A549 treated with CORT108297 at 1 μM for 4 hours (cell line): Measurements from ENCODE around the gene TTLL10. TPM values are rescaled to one million over a fixed set of nuclear protein-coding genes. Genes with fewer than 3 reads are reported as not detected.

Source experiments
- total RNA-seq: library from RNA; stranded (reverse); fragments of 200-300 nt; extraction: Qiagen RNA extraction; gene quantifications from 5 replicates; pipeline ENCODE4 v1.2.3, GENCODE V29; 2022

TTLL10 gene
- total RNA-seq, result not detected in 5 replicates

GRCh38 chr1:1173793-1174415, at the start of gene TTLL10:
TSS of gene TTLL10 (plus strand) at chr1:1173880. CDS start at chr1:1179216, 5,336 bp downstream.

GRCh38 chr1:1206376-1206965, 32.8 kb downstream of the TTLL10 start, which contains the start of gene TNFRSF18:
TSS of gene TNFRSF18 (minus strand) at chr1:1206592. CDS start at chr1:1206571, 21 bp downstream.

GRCh38 chr1:1213345-1214265, 39.9 kb downstream of the TTLL10 start, which contains the start of gene TNFRSF4:
TSS of gene TNFRSF4 (minus strand) at chr1:1214153. CDS start at chr1:1214127, 26 bp downstream.

GRCh38 chr1:1231400-1232207, 57.9 kb downstream of the TTLL10 start, which contains the start of gene SDF4:
TSS of gene SDF4 (minus strand) at chr1:1232001. CDS start at chr1:1228772, 3,229 bp downstream.

GRCh38 chr1:1232208-1232795, 58.6 kb downstream of the TTLL10 start, which contains the start of gene B3GALT6:
TSS of gene B3GALT6 (plus strand) at chr1:1232237. CDS start at chr1:1232279, 42 bp downstream.

GRCh38 chr1:1246577-1247340, 73.1 kb downstream of the TTLL10 start, which contains the start of gene C1QTNF12:
TSS of gene C1QTNF12 (minus strand) at chr1:1246722. CDS start at chr1:1246690, 32 bp downstream.

Other genes with a start within 250 kb of the TTLL10 start
- gene SAMD11, start 250.0 kb upstream of the TTLL10 start, total RNA-seq, result 16.5 to 38.7 TPM (median 35.5 TPM) in 5 replicates
- 68.1 to 89.5 TPM (median 86.3 TPM) in 5 replicates for gene NOC2L, start 214.6 kb upstream of the TTLL10 start, total RNA-seq
- gene KLHL17, start 213.3 kb upstream of the TTLL10 start, total RNA-seq, result 9.8 to 24.0 TPM (median 19.8 TPM) in 5 replicates
- 4.7 to 7.6 TPM (median 6.5 TPM) in 5 replicates for gene PLEKHN1, start 207.4 kb upstream of the TTLL10 start, total RNA-seq
- 0.07 to 0.24 TPM (median 0.14 TPM) in 4 of 5 replicates, not detected in the other for gene PERM1, start 191.8 kb upstream of the TTLL10 start, total RNA-seq
- gene HES4, start 173.8 kb upstream of the TTLL10 start, total RNA-seq, result 20.6 to 68.1 TPM (median 67.3 TPM) in 5 replicates
- gene ISG15, start 160.4 kb upstream of the TTLL10 start, total RNA-seq, result 18.3 to 28.3 TPM (median 22.6 TPM) in 5 replicates
- 79.5 to 139 TPM (median 135 TPM) in 5 replicates for gene AGRN, start 153.8 kb upstream of the TTLL10 start, total RNA-seq
- 0.32 to 0.52 TPM (median 0.38 TPM) in 5 replicates for gene RNF223, start 99.6 kb upstream of the TTLL10 start, total RNA-seq
- 10.2 to 16.2 TPM (median 15.4 TPM) in 5 replicates for gene C1orf159, start 57.8 kb upstream of the TTLL10 start, total RNA-seq
- gene TNFRSF18, start 32.7 kb downstream of the TTLL10 start, total RNA-seq, result 0.11 to 0.25 TPM (median 0.15 TPM) in 3 of 5 replicates, not detected in the others
- gene TNFRSF4, start 40.3 kb downstream of the TTLL10 start, total RNA-seq, result 0.07 to 0.18 TPM (median 0.13 TPM) in 4 of 5 replicates, not detected in the other
- gene SDF4, start 58.1 kb downstream of the TTLL10 start, total RNA-seq, result 108 to 138 TPM (median 133 TPM) in 5 replicates
- 10.8 to 22.2 TPM (median 19.5 TPM) in 5 replicates for gene B3GALT6, start 58.4 kb downstream of the TTLL10 start, total RNA-seq
- 1.4 to 2.3 TPM (median 1.8 TPM) in 5 replicates for gene C1QTNF12, start 72.8 kb downstream of the TTLL10 start, total RNA-seq
- gene UBE2J2, start 100.0 kb downstream of the TTLL10 start, total RNA-seq, result 38.8 to 48.3 TPM (median 46.8 TPM) in 5 replicates
- 0.70 to 1.7 TPM (median 1.3 TPM) in 5 replicates for gene SCNN1D, start 106.6 kb downstream of the TTLL10 start, total RNA-seq
- gene ACAP3, start 134.1 kb downstream of the TTLL10 start, total RNA-seq, result 10.6 to 21.4 TPM (median 20.6 TPM) in 5 replicates
- gene PUSL1, start 134.7 kb downstream of the TTLL10 start, total RNA-seq, result 17.0 to 27.7 TPM (median 26.5 TPM) in 5 replicates
- 42.4 to 66.0 TPM (median 63.3 TPM) in 5 replicates for gene INTS11, start 150.8 kb downstream of the TTLL10 start, total RNA-seq
- gene CPTP, start 150.9 kb downstream of the TTLL10 start, total RNA-seq, result 15.8 to 23.0 TPM (median 21.1 TPM) in 5 replicates
- gene TAS1R3, start 157.4 kb downstream of the TTLL10 start, total RNA-seq, result 0.12 to 0.17 TPM (median 0.14 TPM) in 5 replicates
- 46.8 to 86.9 TPM (median 77.1 TPM) in 5 replicates for gene DVL1, start 175.5 kb downstream of the TTLL10 start, total RNA-seq
- 0.07 to 0.29 TPM (median 0.27 TPM) in 5 replicates for gene MXRA8, start 184.7 kb downstream of the TTLL10 start, total RNA-seq
- 103 to 195 TPM (median 175 TPM) in 5 replicates for gene AURKAIP1, start 201.3 kb downstream of the TTLL10 start, total RNA-seq
- gene CCNL2, start 225.5 kb downstream of the TTLL10 start, total RNA-seq, result 37.8 to 63.9 TPM (median 59.4 TPM) in 5 replicates
- 128 to 150 TPM (median 137 TPM) in 5 replicates for gene MRPL20, start 233.4 kb downstream of the TTLL10 start, total RNA-seq
- 0.04 to 0.07 TPM (median 0.06 TPM) in 4 of 5 replicates, not detected in the other for gene ANKRD65, start 247.4 kb downstream of the TTLL10 start, total RNA-seq